Neural cell (in vitro differentiated cells): ENCODE results near the gene SGO1. TPM values are rescaled to one million over a fixed set of nuclear protein-coding genes. Genes with fewer than 3 reads are reported as not detected.

Experiments
- H2AFZ ChIP-seq: fragments of 200-600, 300-800 bp; sonication (generic), shearing (Covaris generic); 2 replicates; pipeline ENCODE4 v1.6.0; 2014; ENCODE audit warnings: low read depth, mild to moderate bottlenecking, antibody characterized with exemption, low read length, moderate library complexity
- H3F3A ChIP-seq: fragments of 200-600 bp; shearing (Covaris generic); 2 replicates; pipeline ENCODE4 v1.6.1; 2016; ENCODE audit warnings: mild to moderate bottlenecking, moderate library complexity, mixed read lengths, antibody characterized with exemption, low read length; ENCODE audit not compliant: insufficient read depth, poor library complexity, severe bottlenecking
- H3K27ac ChIP-seq: fragments of 200-600, 300-800 bp; sonication (generic), shearing (Covaris generic); 2 replicates; pipeline ENCODE4 v1.5.1; 2014; ENCODE audit warnings: mild to moderate bottlenecking, low read length, moderate library complexity
- H3K27me3 ChIP-seq: fragments of 300-800, 200-600 bp; sonication (generic), shearing (Covaris generic); 2 replicates; pipeline ENCODE4 v1.6.0; 2014; ENCODE audit warnings: mild to moderate bottlenecking, low read depth, low read length, moderate library complexity; ENCODE audit not compliant: insufficient read depth
- H3K36me3 ChIP-seq: fragments of 300-800, 200-600 bp; sonication (generic), shearing (Covaris generic); 2 replicates; pipeline ENCODE4 v1.5.1; 2014; ENCODE audit warnings: mild to moderate bottlenecking, antibody characterized with exemption, low read length, moderate library complexity; ENCODE audit not compliant: insufficient read depth
- H3K4me2 ChIP-seq: fragments of 300-800, 200-600 bp; sonication (generic), shearing (Covaris generic); 2 replicates; pipeline ENCODE4 v1.6.0; 2014; ENCODE audit warnings: mild to moderate bottlenecking, low read length
- H3K4me3 ChIP-seq: fragments of 300-800, 200-600 bp; sonication (generic), shearing (Covaris generic); 2 replicates; pipeline ENCODE4 v1.5.1; 2014; ENCODE audit warnings: mild to moderate bottlenecking, low read length, moderate library complexity
- H3K79me2 ChIP-seq: fragments of 200-600 bp; shearing (Covaris generic); replicated peaks from 2 replicates; pipeline ENCODE4 v1.6.0; 2014; ENCODE audit warnings: mild to moderate bottlenecking, low read length, moderate library complexity; ENCODE audit not compliant: insufficient read depth
- H3K9ac ChIP-seq: fragments of 300-800, 200-600 bp; sonication (generic), shearing (Covaris generic); 2 replicates; pipeline ENCODE4 v1.6.1; 2016; ENCODE audit warnings: mild to moderate bottlenecking, low read length, mixed read lengths
- H3K9me2 ChIP-seq: fragments of 200-600 bp; shearing (Covaris generic); 2 replicates; pipeline ENCODE4 v1.6.1; 2016; ENCODE audit warnings: mild to moderate bottlenecking, low read length, mixed read lengths; ENCODE audit not compliant: insufficient read depth
- H3K9me3 ChIP-seq: fragments of 200-600, 300-800 bp; sonication (generic), shearing (Covaris generic); 2 replicates; pipeline ENCODE4 v1.6.1; 2016; ENCODE audit warnings: mild to moderate bottlenecking, mixed run types, low read length, moderate library complexity, mixed read lengths
- H4K20me1 ChIP-seq: fragments of 200-600 bp; shearing (Covaris generic); 2 replicates; pipeline ENCODE4 v1.6.1; 2016; ENCODE audit warnings: mild to moderate bottlenecking, mixed run types; ENCODE audit not compliant: insufficient read depth
- EP300 ChIP-seq: fragments of 450-650 bp; conservative IDR thresholded peaks from 2 replicates; pipeline ENCODE4 v1.6.1; 2014; ENCODE audit warnings: antibody characterized with exemption, mild to moderate bottlenecking, moderate library complexity; ENCODE audit not compliant: poor library complexity, severe bottlenecking
- EZH2 ChIP-seq: fragments of 200-600, 300-800 bp; shearing (Covaris generic), sonication (generic); IDR thresholded peaks from 2 replicates; pipeline ENCODE4 v1.6.1; 2014; ENCODE audit warnings: antibody characterized with exemption, low read length, borderline replicate concordance, mild to moderate bottlenecking; ENCODE audit not compliant: insufficient read depth, poor library complexity, severe bottlenecking
- MXI1 ChIP-seq: fragments of 450-650 bp; conservative IDR thresholded peaks from 2 replicates; pipeline ENCODE4 v1.6.1; 2014; ENCODE audit warnings: antibody characterized with exemption, mild to moderate bottlenecking; ENCODE audit not compliant: poor library complexity, severe bottlenecking
- POLR2AphosphoS5 ChIP-seq: IDR thresholded peaks from 2 replicates; pipeline ENCODE4 v1.6.1; 2012
- RAD21 ChIP-seq: fragments of 450-650 bp; conservative IDR thresholded peaks from 2 replicates; pipeline ENCODE4 v1.6.1; 2014; ENCODE audit warnings: antibody characterized with exemption, mild to moderate bottlenecking, moderate library complexity
- SMC3 ChIP-seq: fragments of 450-650 bp; conservative IDR thresholded peaks from 2 replicates; pipeline ENCODE4 v1.6.1; 2014; ENCODE audit warnings: antibody characterized with exemption, mild to moderate bottlenecking, moderate library complexity; ENCODE audit not compliant: poor library complexity
- TAF1 ChIP-seq: IDR thresholded peaks from 2 replicates; pipeline ENCODE4 v1.6.1; 2012; ENCODE audit warnings: low read depth
- polyA plus RNA-seq: library from polyadenylated mRNA; depleted of rRNA; stranded (reverse); fragments of >200 nt; gene quantifications from 2 replicates; pipeline ENCODE4 v1.2.3, GENCODE V29; 2014
- TF ChIP-seq, protein P1 (sequence below): fragments of 450-650 bp; IDR thresholded peaks from 2 replicates; pipeline ENCODE4 v1.5.1; 2014; ENCODE audit warnings: antibody characterized with exemption, mild to moderate bottlenecking, moderate library complexity; ENCODE audit not compliant: poor library complexity, severe bottlenecking
- TF ChIP-seq, protein P2 (sequence below): IDR thresholded peaks from 2 replicates; pipeline ENCODE4 v1.6.1; 2012; ENCODE audit warnings: borderline replicate concordance

SGO1 gene
- polyA plus RNA-seq, 1 donor from 2014 or later, result 0.71 TPM

GRCh38 chr3:20225769-20226168 is 39.8 kb upstream of the SGO1 start:
- Histone ChIP-seq H3K27ac (no peak overlapping the region), H3K4me3 (no peak overlapping the region), H3K9me3 (no peaks in the 10 kb centered on the region), H4K20me1 (no peaks in the 10 kb centered on the region), H3K27me3 (no peaks in the 10 kb centered on the region), H3K4me2 (no peak overlapping the region), H3K9me2 (no peaks in the 10 kb centered on the region), H2AFZ (no peak overlapping the region), H3K36me3 (no peaks in the 10 kb centered on the region), H3K79me2 (no peaks in the 10 kb centered on the region), H3F3A (no peaks in the 10 kb centered on the region), H3K9ac (no peak overlapping the region)
- TF ChIP-seq, protein P1, sequence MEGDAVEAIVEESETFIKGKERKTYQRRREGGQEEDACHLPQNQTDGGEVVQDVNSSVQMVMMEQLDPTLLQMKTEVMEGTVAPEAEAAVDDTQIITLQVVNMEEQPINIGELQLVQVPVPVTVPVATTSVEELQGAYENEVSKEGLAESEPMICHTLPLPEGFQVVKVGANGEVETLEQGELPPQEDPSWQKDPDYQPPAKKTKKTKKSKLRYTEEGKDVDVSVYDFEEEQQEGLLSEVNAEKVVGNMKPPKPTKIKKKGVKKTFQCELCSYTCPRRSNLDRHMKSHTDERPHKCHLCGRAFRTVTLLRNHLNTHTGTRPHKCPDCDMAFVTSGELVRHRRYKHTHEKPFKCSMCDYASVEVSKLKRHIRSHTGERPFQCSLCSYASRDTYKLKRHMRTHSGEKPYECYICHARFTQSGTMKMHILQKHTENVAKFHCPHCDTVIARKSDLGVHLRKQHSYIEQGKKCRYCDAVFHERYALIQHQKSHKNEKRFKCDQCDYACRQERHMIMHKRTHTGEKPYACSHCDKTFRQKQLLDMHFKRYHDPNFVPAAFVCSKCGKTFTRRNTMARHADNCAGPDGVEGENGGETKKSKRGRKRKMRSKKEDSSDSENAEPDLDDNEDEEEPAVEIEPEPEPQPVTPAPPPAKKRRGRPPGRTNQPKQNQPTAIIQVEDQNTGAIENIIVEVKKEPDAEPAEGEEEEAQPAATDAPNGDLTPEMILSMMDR, result peak; percentile 78
- TF ChIP-seq POLR2AphosphoS5 (no peak), RAD21 (peak; percentile 83), SMC3 (peak; percentile 83)
- TF ChIP-seq, protein P2, sequence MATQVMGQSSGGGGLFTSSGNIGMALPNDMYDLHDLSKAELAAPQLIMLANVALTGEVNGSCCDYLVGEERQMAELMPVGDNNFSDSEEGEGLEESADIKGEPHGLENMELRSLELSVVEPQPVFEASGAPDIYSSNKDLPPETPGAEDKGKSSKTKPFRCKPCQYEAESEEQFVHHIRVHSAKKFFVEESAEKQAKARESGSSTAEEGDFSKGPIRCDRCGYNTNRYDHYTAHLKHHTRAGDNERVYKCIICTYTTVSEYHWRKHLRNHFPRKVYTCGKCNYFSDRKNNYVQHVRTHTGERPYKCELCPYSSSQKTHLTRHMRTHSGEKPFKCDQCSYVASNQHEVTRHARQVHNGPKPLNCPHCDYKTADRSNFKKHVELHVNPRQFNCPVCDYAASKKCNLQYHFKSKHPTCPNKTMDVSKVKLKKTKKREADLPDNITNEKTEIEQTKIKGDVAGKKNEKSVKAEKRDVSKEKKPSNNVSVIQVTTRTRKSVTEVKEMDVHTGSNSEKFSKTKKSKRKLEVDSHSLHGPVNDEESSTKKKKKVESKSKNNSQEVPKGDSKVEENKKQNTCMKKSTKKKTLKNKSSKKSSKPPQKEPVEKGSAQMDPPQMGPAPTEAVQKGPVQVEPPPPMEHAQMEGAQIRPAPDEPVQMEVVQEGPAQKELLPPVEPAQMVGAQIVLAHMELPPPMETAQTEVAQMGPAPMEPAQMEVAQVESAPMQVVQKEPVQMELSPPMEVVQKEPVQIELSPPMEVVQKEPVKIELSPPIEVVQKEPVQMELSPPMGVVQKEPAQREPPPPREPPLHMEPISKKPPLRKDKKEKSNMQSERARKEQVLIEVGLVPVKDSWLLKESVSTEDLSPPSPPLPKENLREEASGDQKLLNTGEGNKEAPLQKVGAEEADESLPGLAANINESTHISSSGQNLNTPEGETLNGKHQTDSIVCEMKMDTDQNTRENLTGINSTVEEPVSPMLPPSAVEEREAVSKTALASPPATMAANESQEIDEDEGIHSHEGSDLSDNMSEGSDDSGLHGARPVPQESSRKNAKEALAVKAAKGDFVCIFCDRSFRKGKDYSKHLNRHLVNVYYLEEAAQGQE, result no peak

DNA sequence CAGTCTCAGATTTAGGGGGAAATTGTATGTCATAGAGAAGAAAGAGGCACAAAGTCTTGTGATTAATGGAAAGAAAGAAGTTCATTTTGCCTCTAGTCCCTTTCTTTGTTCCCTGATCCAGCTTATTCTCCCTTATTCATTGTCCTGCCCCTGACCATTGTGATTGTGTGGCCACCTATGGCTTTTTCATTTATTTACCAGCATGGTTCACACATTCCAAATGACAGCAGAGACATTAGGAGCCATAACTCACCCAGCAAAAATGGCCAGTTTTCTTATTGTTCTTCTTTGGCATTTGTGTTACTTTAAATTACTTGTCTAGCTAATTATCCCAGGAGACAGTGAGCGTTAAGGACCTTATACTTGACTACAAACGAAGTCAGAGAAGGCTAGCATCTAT is 36.3 kb upstream of the SGO1 start:
- H3K27ac ChIP-seq, result no peak overlapping the region
- no peaks in the 10 kb centered on the region for H3F3A ChIP-seq
- H3K9ac ChIP-seq, result no peak overlapping the region
- TF ChIP-seq, protein P1, result no peak
- no peak for TF ChIP-seq RAD21
- no peak for TF ChIP-seq EP300
- TF ChIP-seq SMC3, result no peak
- no peak for TF ChIP-seq EZH2
- no peak for TF ChIP-seq MXI1
- TF ChIP-seq TAF1, result no peak
- no peak for TF ChIP-seq POLR2AphosphoS5
- TF ChIP-seq, protein P2, result no peak
- H3K9me3 ChIP-seq, result no peaks in the 10 kb centered on the region
- no peaks in the 10 kb centered on the region for H3K79me2 ChIP-seq
- no peaks in the 10 kb centered on the region for H3K27me3 ChIP-seq
- H3K4me2 ChIP-seq, result no peak overlapping the region
- no peaks in the 10 kb centered on the region for H3K9me2 ChIP-seq
- no peak overlapping the region for H2AFZ ChIP-seq
- H4K20me1 ChIP-seq, result no peaks in the 10 kb centered on the region
- H3K4me3 ChIP-seq, result no peak overlapping the region
- H3K36me3 ChIP-seq, result no peaks in the 10 kb centered on the region
